HG03439 (cell line): ENCODE measurements around the gene GPLD1.
"Not testable (repeated sequence)": the region's sequence is repeated elsewhere in the genome, so short reads cannot be mapped to it uniquely, and the experiment has no call there.

Source experiments
- ATAC-seq: cut with Tn5 transposase; IDR thresholded peaks from one replicate; pipeline ENCODE4 v1.9.1; 2021; ENCODE audit warnings: mild to moderate bottlenecking, moderate library complexity; ENCODE audit not compliant: unreplicated experiment

Gene GPLD1, protein sequence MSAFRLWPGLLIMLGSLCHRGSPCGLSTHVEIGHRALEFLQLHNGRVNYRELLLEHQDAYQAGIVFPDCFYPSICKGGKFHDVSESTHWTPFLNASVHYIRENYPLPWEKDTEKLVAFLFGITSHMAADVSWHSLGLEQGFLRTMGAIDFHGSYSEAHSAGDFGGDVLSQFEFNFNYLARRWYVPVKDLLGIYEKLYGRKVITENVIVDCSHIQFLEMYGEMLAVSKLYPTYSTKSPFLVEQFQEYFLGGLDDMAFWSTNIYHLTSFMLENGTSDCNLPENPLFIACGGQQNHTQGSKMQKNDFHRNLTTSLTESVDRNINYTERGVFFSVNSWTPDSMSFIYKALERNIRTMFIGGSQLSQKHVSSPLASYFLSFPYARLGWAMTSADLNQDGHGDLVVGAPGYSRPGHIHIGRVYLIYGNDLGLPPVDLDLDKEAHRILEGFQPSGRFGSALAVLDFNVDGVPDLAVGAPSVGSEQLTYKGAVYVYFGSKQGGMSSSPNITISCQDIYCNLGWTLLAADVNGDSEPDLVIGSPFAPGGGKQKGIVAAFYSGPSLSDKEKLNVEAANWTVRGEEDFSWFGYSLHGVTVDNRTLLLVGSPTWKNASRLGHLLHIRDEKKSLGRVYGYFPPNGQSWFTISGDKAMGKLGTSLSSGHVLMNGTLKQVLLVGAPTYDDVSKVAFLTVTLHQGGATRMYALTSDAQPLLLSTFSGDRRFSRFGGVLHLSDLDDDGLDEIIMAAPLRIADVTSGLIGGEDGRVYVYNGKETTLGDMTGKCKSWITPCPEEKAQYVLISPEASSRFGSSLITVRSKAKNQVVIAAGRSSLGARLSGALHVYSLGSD

GRCh38 chr6:24489470-24489869 lies at the start of gene GPLD1:
TSS of gene GPLD1 (minus strand) at chr6:24489578. CDS start at chr6:24489511, 67 bp downstream.
- no peak for ATAC-seq

DNA sequence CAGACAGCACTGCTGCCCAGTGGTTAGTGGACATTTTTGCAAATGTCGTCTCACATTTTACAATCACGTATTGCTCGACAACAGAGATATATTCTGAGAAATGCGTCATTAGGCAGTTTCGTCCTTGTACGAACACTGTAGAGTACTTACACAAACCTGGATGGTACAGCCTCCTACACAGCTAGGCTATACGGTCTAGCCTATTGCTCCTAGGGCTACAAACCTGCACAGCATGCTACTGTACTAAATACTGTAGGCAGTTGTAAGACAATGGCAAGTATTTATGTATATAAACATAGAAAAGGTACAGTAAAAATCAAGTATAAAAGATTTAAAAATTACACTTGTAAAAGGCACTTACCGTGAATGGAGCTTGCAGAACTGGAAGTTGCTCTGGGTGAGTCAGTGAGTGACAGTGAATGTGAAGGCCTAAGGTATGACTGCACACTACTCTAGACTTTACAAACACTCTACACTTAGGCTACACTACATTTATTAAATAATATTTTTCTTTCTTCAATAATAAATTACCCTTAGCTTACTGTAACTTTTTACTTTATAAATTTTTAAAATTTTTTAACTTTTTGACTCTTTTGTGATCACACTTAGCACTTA lies 48.5 kb upstream of the GPLD1 start:
- ATAC-seq = no peak

GRCh38 chr6:24537082-24537699 lies 47.8 kb upstream of the GPLD1 start:
- ATAC-seq = no peak

GRCh38 chr6:24536466-24536865 lies 47.1 kb upstream of the GPLD1 start:
- ATAC-seq = no peak

DNA sequence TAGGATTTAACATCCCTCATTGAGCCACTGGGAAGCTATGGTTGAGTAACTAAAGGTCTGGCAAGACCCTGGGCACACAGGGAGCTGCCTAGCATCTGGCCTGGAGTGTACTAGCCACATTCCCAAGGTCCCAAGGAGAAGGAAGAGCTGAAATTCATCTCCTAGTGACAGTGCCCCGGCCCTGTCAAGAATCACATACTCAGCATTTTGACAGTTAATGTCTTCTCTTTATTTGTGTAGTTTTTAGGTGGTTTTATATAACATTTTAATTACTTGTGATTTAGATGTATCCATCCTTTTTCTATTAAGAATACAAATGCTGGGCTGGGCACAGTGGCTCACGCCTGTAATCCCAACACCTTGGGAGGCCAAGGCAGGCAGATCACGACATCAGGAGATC lies 45.8 kb upstream of the GPLD1 start:
- no peak for ATAC-seq

DNA sequence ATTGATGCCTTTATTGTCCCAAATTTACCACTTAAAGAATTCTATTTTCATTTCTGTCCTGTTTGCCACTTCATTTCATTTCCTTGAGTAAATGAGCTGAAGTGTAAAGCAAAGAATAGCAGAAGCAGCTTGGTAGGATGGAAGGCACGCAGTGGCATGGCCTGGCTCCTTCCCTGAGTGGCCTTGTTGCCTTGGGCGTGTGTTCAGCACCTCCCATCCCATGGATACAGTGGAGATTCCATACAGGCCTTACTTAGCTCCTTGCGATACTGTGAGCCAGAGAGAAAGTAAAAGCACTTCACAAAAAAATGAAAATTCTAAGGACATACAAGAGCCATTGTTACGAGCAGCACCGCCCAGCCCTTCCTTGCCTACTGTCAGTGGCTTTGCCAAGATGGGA lies 45.0 kb upstream of the GPLD1 start:
- ATAC-seq = no peak

DNA sequence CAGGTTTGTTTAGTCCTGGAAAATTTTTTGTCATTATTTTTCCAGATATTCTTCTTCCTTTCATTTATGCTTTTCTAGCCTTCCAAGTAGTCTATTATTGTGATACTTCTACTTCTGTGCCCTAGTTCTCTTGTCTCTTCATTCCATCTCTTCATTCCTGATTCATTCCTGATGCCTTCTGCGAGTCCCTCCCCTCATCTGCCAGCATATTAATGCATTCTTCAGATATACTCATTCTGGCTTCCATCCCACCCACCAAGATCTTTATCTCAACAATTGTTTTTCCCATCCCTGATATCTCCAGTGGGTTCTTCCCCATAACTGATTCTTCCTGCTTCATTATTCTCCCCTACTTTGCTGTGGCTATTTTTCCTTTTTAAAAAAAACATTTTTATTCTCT lies 40.6 kb upstream of the GPLD1 start:
- no peak for ATAC-seq

GRCh38 chr6:24524805-24525204 lies 35.4 kb upstream of the GPLD1 start:
- ATAC-seq = no peak

DNA sequence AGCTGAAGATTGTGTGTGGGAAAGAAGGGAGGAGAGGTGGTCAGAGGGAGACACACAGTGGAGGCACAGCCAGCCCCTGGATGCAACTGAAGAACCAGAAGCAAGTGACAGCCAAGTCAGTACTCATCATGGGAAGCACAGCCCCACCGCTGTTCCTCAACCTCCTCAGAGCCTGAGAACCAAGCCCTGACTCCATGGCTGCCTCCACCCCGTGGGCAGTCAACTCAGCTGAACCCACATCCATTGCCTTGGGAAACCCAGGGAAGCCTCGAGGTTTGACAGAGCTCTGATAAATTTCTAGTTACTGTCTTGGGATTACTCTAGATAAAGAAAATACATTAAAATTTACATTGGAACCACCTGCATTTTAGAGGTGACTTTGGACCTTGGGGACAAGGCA lies 35.0 kb upstream of the GPLD1 start:
- ATAC-seq = no peak

GRCh38 chr6:24522228-24523176 lies 33.1 kb upstream of the GPLD1 start:
- peak; percentile 36 for ATAC-seq

DNA sequence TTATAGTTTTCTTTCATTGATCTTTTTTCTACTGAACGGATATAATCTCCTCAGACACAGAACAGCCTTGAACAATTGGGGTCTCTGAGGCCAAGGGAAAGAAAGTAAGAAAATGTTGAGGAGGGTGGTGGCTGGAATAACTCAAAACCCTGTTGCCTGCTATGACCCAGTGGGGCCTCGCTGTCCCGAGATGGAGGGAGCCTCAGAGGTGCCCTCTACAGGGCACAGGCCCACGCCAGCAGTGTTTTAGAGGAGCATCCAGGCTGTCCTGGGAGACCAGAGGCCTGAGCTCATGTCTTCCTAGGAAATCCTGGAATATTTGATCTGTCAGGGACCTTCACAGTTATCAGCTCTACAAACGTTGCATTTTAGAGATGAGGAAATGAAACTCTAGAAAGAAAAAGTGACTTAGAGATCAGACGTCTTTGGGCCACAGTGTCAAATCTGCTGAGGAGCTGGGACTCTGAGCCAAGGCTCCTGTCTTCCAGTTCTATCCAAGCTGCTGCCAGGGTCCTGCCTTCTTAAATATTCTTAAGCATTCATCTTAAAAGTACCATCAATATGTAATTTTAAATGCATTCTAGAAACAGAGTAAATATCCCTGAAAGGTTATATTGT lies 31.7 kb upstream of the GPLD1 start:
- peak; percentile 40 for ATAC-seq

GRCh38 chr6:24517659-24518543 lies 28.5 kb upstream of the GPLD1 start:
- ATAC-seq = peak; percentile 72

DNA sequence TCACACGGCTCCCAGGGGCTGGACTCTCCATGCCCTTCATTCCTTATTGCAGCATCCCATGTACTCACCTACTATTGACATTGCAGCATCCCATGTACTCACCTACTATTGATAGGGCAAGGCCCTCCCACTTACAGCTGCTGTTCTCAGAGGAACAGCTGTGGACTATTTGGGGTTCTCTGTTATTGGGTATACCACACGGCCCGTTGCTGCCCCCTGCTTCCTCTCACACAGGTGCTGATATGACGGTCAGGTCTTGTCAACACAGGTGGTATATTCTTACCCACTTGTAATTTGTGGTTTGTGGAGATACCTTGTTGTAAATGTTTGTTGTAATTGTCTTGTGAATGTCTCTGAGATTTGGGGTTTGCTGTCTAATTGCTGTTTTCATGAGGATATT lies 24.2 kb upstream of the GPLD1 start:
- no peak for ATAC-seq

DNA sequence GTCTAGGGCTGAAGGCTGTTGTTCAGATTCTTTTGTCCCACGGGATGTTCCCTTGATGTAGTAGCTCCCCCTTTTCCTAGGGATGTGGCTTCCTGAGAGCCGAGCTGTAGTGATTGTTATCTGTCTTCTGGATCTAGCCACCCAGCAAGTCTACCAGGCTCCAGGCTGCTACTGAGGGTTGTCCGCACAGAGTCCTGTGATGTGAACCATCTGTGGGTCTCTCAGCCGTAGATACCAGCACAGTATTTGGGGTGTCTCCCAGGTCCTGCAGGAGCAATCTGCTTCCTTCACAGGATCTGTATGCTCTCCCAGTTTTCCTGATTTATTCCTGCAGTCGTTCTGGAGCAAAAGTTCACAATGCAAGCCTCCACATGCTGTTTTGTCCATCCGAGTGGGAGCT lies 22.6 kb upstream of the GPLD1 start:
- not testable (repeated sequence) for ATAC-seq

- ATAC-seq = no peak
These were observed 17.6 kb upstream of the GPLD1 start for GRCh38 chr6:24506814-24507520.

- no peak for ATAC-seq
These were observed 15.5 kb upstream of the GPLD1 start for GRCh38 chr6:24504649-24505586.

DNA sequence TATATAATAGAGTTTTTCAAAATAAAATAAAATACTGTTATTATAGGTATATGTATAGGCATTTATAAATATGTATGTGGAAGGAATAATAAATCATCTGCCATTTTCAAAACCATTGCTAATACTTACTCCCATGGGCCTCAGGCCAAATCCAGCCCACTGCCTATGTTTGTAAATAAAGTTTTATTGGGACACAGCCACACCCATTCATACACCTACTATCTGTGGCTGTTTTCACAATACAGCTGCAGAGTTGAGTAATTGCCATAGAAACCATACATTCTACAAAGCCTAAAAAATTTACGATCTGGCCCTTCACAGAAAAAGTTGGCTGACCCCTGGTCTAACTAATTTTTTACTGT lies 14.9 kb upstream of the GPLD1 start:
- ATAC-seq = no peak
